Thyroid gland (tissue), 4 donors: Measurements from ENCODE around the gene WAPL. TPM values are rescaled to one million over a fixed set of nuclear protein-coding genes. Genes with fewer than 3 reads are reported as not detected.
"Not testable (repeated sequence)": the region's sequence is repeated elsewhere in the genome, so short reads cannot be mapped to it uniquely, and the experiment has no call there.

Experiments
- DNase-seq, 2 donors: peaks; one replicate each; pipeline ENCODE4 v3.0.0-alpha.2; 2019
- H3K27ac ChIP-seq, 3 donors: fragments of 200-600 bp; sonication (generic); 1 replicate in 2 of 3; 2 replicates in 1 of 3; pipeline ENCODE4 v1.5.1; 2016 to 2019; ENCODE audit warnings: mild to moderate bottlenecking in 1 of 3, moderate library complexity in 1 of 3
- H3K27me3 ChIP-seq: fragments of 200-600 bp; sonication (generic); one replicate; pipeline ENCODE4 v1.5.1; 2019
- H3K36me3 ChIP-seq, 2 donors: fragments of 200-600 bp; sonication (generic); one replicate each; pipeline ENCODE4 v1.5.1; 2016 to 2019
- H3K4me1 ChIP-seq, 2 donors: fragments of 200-600 bp; sonication (generic); one replicate each; pipeline ENCODE4 v1.5.1; 2017 to 2019
- H3K4me3 ChIP-seq, 3 donors: fragments of 200-600 bp; sonication (generic); replicated peaks in 1 of 3; 1 replicate in 2 of 3; 2 replicates in 1 of 3; pipeline ENCODE4 v1.5.1; 2016; ENCODE audit warnings: mild to moderate bottlenecking in 1 of 3
- H3K9me3 ChIP-seq: fragments of 200-600 bp; sonication (generic); one replicate; pipeline ENCODE4 v1.5.1; 2017
- POLR2A ChIP-seq, 2 donors: fragments of 450-650 bp; IDR thresholded peaks; one replicate each; pipeline ENCODE4 v1.6.1; 2017; ENCODE audit warnings: antibody characterized with exemption in 2 of 2, mild to moderate bottlenecking in 2 of 2, moderate library complexity in 1 of 2
- WGBS, 2 donors: methylation state at CpG; one replicate each; pipeline ENCODE4 v1.1.5; 2017; 5-methylcytosine and 5-hydroxymethylcytosine counted together
- intact Hi-C: fragments of 100-400 bp; cut with DNase I; formaldehyde crosslinking; loops from one replicate; pipeline ENCODE4 v1.15.1; 2023
- total RNA-seq, 4 donors: library from RNA; depleted of rRNA; stranded (reverse); fragments of >200 nt; gene quantifications; one replicate each; pipeline ENCODE4 v1.2.3, GENCODE V29; 2016
- TF ChIP-seq, protein P1 (sequence below), 6 experiments: fragments of 200-600 bp in 3 of 6; fragments of 450-650 bp in 3 of 6; sonication (generic) in 3 of 6; IDR thresholded peaks; one replicate each; pipeline ENCODE4 v1.5.1; 2016 to 2019; ENCODE audit warnings: antibody characterized with exemption in 6 of 6, mild to moderate bottlenecking in 2 of 6, inconsistent platforms in 1 of 6, moderate library complexity in 1 of 6

The WAPL gene, protein sequence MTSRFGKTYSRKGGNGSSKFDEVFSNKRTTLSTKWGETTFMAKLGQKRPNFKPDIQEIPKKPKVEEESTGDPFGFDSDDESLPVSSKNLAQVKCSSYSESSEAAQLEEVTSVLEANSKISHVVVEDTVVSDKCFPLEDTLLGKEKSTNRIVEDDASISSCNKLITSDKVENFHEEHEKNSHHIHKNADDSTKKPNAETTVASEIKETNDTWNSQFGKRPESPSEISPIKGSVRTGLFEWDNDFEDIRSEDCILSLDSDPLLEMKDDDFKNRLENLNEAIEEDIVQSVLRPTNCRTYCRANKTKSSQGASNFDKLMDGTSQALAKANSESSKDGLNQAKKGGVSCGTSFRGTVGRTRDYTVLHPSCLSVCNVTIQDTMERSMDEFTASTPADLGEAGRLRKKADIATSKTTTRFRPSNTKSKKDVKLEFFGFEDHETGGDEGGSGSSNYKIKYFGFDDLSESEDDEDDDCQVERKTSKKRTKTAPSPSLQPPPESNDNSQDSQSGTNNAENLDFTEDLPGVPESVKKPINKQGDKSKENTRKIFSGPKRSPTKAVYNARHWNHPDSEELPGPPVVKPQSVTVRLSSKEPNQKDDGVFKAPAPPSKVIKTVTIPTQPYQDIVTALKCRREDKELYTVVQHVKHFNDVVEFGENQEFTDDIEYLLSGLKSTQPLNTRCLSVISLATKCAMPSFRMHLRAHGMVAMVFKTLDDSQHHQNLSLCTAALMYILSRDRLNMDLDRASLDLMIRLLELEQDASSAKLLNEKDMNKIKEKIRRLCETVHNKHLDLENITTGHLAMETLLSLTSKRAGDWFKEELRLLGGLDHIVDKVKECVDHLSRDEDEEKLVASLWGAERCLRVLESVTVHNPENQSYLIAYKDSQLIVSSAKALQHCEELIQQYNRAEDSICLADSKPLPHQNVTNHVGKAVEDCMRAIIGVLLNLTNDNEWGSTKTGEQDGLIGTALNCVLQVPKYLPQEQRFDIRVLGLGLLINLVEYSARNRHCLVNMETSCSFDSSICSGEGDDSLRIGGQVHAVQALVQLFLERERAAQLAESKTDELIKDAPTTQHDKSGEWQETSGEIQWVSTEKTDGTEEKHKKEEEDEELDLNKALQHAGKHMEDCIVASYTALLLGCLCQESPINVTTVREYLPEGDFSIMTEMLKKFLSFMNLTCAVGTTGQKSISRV (N-terminal part only)
- 10 to 100 TPM; 44.2 to 62.1 (median 51.7) TPM for total RNA-seq

DNA sequence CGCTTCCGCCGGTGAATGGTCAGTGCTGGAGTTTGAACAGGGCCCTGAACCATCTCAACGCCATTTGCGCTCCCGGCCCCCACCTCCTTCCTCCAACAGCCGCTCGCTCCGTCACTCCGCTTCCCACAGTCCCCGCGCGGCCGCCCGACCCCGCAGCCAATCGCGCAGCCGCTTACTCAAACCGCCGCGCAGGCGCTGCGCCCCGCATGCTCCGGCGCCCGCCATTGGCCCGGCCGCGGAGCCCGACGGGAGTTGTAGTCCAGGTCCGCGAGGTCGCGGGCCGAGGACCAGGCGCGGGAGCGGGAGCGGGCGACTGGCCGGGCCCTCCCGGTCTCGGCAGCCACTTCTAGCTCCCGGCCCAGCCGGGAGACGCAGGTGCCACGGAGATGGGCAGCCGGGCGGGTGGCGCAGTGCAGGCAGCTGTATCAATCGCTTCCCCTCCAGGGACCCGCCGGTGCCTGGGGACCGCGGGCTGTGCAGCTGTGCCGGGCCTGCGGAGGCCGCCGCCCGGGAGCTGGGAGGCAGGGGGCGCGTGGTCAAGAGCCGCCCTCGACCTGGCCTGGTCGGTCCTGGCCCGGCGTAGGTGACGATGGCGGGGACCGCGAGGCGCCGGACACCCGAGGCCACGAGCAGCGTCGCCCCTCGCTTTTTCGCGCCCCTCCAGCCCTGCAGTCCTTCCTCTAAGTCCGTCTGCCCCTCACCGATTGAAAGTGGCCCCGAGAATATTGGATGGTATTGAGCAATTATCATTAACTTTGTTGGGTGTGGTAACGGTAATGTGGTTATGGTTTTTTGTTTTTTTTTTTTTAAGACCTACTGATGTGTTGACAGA lies at the start of gene WAPL:
TSS of gene WAPL (minus strand) at position 115 of the 832 bp plus-strand sequence. CDS start 3,723 bp downstream, outside the sequence.
- H3K4me3 ChIP-seq, result peak within 1 kb of the TSS; percentile 79 to 97 (median 96)
- no peaks in the 10 kb centered on the region for H3K36me3 ChIP-seq
- WGBS, 2 donors, result 0 to 1% methylated on average over 40 to 43 of the region's 87 CpGs
- peaks cover 57 to 69% of the 10 kb centered on the region in 2 donors for H3K4me1 ChIP-seq
- no peaks in the 10 kb centered on the region for H3K27me3 ChIP-seq
- no peaks in the 10 kb centered on the region for H3K9me3 ChIP-seq
- H3K27ac ChIP-seq, result peak within 1 kb of the TSS; percentile 85 to 97 (median 89)
- peak; percentile 8 to 89 for TF ChIP-seq POLR2A (IDR thresholded peaks at IDR 0.05)
- TF ChIP-seq, protein P1, sequence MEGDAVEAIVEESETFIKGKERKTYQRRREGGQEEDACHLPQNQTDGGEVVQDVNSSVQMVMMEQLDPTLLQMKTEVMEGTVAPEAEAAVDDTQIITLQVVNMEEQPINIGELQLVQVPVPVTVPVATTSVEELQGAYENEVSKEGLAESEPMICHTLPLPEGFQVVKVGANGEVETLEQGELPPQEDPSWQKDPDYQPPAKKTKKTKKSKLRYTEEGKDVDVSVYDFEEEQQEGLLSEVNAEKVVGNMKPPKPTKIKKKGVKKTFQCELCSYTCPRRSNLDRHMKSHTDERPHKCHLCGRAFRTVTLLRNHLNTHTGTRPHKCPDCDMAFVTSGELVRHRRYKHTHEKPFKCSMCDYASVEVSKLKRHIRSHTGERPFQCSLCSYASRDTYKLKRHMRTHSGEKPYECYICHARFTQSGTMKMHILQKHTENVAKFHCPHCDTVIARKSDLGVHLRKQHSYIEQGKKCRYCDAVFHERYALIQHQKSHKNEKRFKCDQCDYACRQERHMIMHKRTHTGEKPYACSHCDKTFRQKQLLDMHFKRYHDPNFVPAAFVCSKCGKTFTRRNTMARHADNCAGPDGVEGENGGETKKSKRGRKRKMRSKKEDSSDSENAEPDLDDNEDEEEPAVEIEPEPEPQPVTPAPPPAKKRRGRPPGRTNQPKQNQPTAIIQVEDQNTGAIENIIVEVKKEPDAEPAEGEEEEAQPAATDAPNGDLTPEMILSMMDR (IDR thresholded peaks at IDR 0.05), result no peak
- DNase-seq, result peak; percentile 96 to 97
- intact Hi-C loops, result loop anchor here (5.0 kb wide), 2 partner anchors 65 to 120 kb away; no protein-coding TSS in a partner anchor

DNA sequence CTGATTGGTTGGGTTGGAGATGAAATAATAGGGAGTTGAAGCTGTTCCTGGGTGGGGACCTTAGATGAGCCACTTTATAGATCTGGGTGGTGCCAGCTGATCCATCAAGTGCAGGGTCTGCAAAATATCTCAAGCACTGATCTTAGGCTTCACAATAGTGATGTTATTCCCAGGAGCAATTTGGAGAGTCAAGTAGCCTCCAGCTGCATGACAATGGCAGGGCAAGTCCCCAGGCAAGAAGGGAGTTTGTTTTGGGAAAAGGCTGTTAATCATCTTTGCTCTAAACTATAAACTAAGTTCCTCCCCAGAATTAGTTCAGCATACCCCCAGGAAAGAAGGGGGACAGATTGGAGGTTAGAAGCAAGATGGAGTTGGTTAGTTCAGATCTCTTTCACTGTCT lies 47.7 kb upstream of the WAPL start:
- intact Hi-C loops, result no loop called here
- H3K4me3 ChIP-seq, result no peak overlapping the region
- no peaks in the 10 kb centered on the region for H3K9me3 ChIP-seq
- no peak for DNase-seq
- no peaks in the 10 kb centered on the region for H3K4me1 ChIP-seq
- no peaks in the 10 kb centered on the region for H3K36me3 ChIP-seq
- no peak overlapping the region for H3K27ac ChIP-seq
- H3K27me3 ChIP-seq, result no peaks in the 10 kb centered on the region
- TF ChIP-seq, protein P1 (IDR thresholded peaks at IDR 0.05), result no peak
- TF ChIP-seq POLR2A (IDR thresholded peaks at IDR 0.05), result no peak

DNA sequence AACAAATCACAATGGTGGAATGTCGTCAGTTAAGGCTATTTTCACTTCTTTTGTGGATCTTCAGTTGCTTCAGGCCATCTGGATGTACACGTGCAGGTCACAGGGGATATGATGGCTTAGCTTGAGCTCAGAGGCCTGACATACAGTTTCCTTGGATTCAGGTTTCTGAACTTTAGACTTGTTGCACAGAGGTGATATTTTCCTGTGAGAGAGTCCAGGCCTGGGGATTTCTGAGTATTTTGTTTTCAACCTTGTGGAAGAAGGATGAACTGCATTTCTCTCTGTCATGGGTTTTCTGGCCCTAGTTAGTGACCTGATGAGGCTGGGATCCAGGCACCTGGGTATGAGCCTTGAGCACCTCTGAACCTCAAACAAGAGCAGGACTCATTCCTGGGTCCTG lies 44.9 kb upstream of the WAPL start:
- H3K27ac ChIP-seq, H3K9me3 ChIP-seq, H3K36me3 ChIP-seq, intact Hi-C loops, H3K4me1 ChIP-seq, H3K4me3 ChIP-seq, DNase-seq, H3K27me3 ChIP-seq: not testable (repeated sequence)
- 94 to 96% methylated on average over 2 of the region's 2 CpGs for WGBS, 2 donors

DNA sequence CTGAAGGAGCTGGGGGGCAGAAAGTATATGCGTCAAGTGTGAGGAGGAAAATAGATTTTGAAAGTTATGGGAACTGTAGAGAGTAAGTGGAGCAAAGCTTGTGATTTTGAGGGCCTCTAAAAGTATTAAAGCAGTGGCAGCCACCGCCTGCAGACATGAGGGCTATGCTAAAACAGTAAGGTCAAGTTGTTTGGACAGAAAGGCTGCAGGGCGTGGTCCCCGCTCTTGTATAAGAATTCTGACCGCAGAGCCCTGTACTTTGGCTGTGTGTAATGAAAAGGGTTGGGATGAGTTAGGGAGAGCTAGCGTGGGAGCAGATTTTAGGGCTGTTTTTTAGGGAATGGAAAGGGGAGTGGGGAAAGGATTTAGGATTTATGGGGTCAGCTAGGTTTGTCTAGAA lies 41.7 kb upstream of the WAPL start:
- WGBS, 2 donors, result 82 to 95% methylated on average over 6 of the region's 6 CpGs
- H3K27ac ChIP-seq, H3K27me3 ChIP-seq, H3K36me3 ChIP-seq, DNase-seq, intact Hi-C loops, H3K4me1 ChIP-seq, H3K4me3 ChIP-seq, H3K9me3 ChIP-seq: not testable (repeated sequence)

DNA sequence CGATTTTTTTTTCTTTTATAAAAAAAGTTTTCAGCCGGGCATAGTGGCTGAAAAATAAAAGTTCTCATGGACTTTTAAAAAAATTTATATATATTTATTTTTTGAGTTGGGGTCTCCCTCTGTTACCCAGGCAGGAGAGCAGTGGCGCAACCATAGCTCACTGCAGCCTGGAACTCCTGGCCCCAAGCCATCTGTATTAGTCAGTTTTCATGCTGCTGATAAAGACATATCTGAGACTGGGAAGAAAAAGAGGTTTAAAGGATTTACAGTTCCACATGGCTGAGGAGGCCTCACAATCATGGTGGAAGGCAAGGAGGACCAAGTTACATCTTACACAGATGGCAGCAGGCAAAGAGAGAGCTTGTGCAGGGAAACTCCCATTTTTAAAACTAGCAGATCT lies 37.1 kb upstream of the WAPL start:
- WGBS, 2 donors, result 89 to 95% methylated on average over 3 of the region's 3 CpGs
- intact Hi-C loops, H3K36me3 ChIP-seq, H3K4me3 ChIP-seq, DNase-seq, H3K9me3 ChIP-seq, H3K27me3 ChIP-seq, H3K27ac ChIP-seq, H3K4me1 ChIP-seq: not testable (repeated sequence)
